Lower leg skin (tissue), 4 donors: ENCODE measurements around the gene WBP1. TPM values are rescaled to one million over a fixed set of nuclear protein-coding genes. Genes with fewer than 3 reads are reported as not detected.

Experiments used
- DNase-seq, 2 donors: peaks; one replicate each; pipeline ENCODE4 v3.0.0-alpha.2; 2019; ENCODE audit warnings: low spot score in 2 of 2
- H3K4me3 ChIP-seq: fragments of 200-600 bp; sonication (generic); 2 replicates; pipeline ENCODE4 v1.5.1; 2017; ENCODE audit warnings: mild to moderate bottlenecking, low read depth; ENCODE audit not compliant: poor library complexity, severe bottlenecking
- POLR2A ChIP-seq, 2 donors: fragments of 450-650 bp; IDR thresholded peaks; one replicate each; pipeline ENCODE4 v1.6.1; 2016 to 2017; ENCODE audit warnings: antibody characterized with exemption in 2 of 2, mild to moderate bottlenecking in 1 of 2, moderate library complexity in 1 of 2
- WGBS, 2 donors: methylation state at CpG; one replicate each; pipeline ENCODE4 v1.1.5; 2018; 5-methylcytosine and 5-hydroxymethylcytosine counted together
- intact Hi-C: fragments of 100-400 bp; cut with DNase I; formaldehyde crosslinking; loops from one replicate; pipeline ENCODE4 v1.15.0; 2023; ENCODE audit warnings: low total_unique reads
- total RNA-seq, 4 donors: library from RNA; depleted of rRNA; stranded (reverse); fragments of >200 nt; gene quantifications; one replicate each; pipeline ENCODE4 v1.1.0, GENCODE V29; 2016
- TF ChIP-seq, protein P1 (sequence below), 3 donors: fragments of 450-650 bp; IDR thresholded peaks; one replicate each; pipeline ENCODE4 v1.5.1; 2016; ENCODE audit warnings: antibody characterized with exemption in 3 of 3, mild to moderate bottlenecking in 3 of 3, moderate library complexity in 2 of 3

Gene WBP1
- total RNA-seq, 4 donors from 2014 or later, result 35.9 to 44.9 (median 38.1) TPM

DNA sequence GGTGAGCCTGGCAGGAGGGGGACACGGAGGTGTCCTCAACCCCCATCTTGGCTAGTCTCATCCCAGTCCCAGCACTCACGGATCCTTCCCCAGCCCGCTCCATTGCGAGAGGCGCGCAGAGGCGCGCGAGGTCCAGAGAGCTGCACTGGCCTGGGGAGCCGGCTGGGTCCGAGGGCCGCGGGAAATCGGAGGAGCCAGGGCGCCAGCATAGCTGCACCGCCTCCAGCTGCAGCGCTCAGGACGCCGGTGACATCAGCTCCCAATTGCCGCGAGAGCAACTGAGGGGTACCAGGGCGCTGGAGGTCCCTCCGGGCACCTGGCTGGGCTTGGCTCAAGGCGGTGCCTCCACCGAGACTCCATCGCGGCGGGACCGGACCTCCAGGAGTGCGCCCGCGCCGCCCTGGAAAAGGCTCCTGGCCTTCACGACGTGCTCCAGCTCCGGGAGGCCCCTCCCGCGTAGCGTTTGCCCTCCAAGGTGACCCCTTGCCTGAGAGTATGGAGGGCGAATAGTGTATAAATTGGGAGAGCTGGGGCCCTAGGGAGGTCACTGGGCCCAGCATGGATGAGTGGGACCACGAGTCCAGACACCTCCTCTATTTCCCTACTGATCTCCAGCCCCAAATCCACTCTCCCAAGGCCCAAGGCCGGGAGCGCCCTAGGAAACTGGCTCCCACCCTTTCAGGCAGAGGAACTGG lies 22.0 kb upstream of the WBP1 start:
- intact Hi-C loops, result no loop called here
- 84 to 85% methylated on average over 32 to 43 of the region's 43 CpGs for WGBS, 2 donors
- H3K4me3 ChIP-seq, result no peak overlapping the region
- no peak for DNase-seq
- TF ChIP-seq, protein P1, sequence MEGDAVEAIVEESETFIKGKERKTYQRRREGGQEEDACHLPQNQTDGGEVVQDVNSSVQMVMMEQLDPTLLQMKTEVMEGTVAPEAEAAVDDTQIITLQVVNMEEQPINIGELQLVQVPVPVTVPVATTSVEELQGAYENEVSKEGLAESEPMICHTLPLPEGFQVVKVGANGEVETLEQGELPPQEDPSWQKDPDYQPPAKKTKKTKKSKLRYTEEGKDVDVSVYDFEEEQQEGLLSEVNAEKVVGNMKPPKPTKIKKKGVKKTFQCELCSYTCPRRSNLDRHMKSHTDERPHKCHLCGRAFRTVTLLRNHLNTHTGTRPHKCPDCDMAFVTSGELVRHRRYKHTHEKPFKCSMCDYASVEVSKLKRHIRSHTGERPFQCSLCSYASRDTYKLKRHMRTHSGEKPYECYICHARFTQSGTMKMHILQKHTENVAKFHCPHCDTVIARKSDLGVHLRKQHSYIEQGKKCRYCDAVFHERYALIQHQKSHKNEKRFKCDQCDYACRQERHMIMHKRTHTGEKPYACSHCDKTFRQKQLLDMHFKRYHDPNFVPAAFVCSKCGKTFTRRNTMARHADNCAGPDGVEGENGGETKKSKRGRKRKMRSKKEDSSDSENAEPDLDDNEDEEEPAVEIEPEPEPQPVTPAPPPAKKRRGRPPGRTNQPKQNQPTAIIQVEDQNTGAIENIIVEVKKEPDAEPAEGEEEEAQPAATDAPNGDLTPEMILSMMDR (IDR thresholded peaks at IDR 0.05), result no peak
- no peak for TF ChIP-seq POLR2A (IDR thresholded peaks at IDR 0.05)

GRCh38 chr2:74436848-74437695 lies 21.2 kb upstream of the WBP1 start:
- no peak for DNase-seq
- intact Hi-C loops, result no loop called here
- no peak for TF ChIP-seq POLR2A (IDR thresholded peaks at IDR 0.05)
- TF ChIP-seq, protein P1 (IDR thresholded peaks at IDR 0.05), result no peak
- 75 to 82% methylated on average over 6 of the region's 6 CpGs for WGBS, 2 donors
- H3K4me3 ChIP-seq, result no peak overlapping the region

- H3K4me3 ChIP-seq, result no peak overlapping the region
- TF ChIP-seq, protein P1 (IDR thresholded peaks at IDR 0.05), result no peak
- TF ChIP-seq POLR2A (IDR thresholded peaks at IDR 0.05), result no peak
- intact Hi-C loops, result no loop called here
- DNase-seq, result no peak
- 84 to 96% methylated on average over 1 of the region's 1 CpG for WGBS, 2 donors
These were observed 20.0 kb upstream of the WBP1 start for GRCh38 chr2:74438248-74438647.

GRCh38 chr2:74439373-74439772 lies 18.9 kb upstream of the WBP1 start:
- no peak for DNase-seq
- WGBS, 2 donors, result 18 to 43% methylated on average over 3 of the region's 3 CpGs
- no peak overlapping the region for H3K4me3 ChIP-seq
- no peak for TF ChIP-seq POLR2A (IDR thresholded peaks at IDR 0.05)
- TF ChIP-seq, protein P1 (IDR thresholded peaks at IDR 0.05), result no peak
- intact Hi-C loops, result no loop called here

DNA sequence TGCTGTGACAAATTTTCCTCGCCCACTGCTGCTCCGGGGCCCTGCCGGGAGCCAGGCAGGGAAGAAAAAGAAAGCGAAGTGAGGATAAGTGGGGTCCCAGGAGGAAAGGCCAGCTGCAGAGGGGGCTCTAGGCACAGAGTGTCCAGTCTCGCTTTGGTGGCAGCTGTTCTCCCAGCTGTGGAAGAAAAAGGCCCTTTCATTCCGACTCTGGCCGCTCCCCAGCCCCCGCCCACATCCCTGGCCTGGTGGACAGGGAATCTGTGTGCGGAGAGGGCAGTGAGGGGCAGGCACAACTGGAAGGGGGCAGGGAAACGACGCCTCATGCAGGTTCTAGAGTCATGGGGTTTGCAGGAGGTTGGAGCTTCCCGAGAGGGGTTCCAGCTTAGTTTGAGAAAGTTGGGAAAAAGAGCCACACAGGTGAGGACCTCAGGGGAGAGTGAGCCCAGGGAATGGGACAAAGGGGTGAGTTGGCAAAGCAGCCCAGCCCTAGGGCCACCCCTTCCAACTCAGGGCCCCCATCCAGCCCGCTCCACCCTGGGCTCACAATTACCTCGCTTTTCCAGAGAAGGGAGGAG lies 18.3 kb upstream of the WBP1 start:
- WGBS, 2 donors, result 20 to 30% methylated on average over 14 of the region's 14 CpGs
- intact Hi-C loops, result no loop called here
- no peak for TF ChIP-seq POLR2A (IDR thresholded peaks at IDR 0.05)
- TF ChIP-seq, protein P1 (IDR thresholded peaks at IDR 0.05), result no peak
- H3K4me3 ChIP-seq, result peak overlapping the region; percentile 24
- DNase-seq, result peak; percentile 50 to 92
